LNCaP clone FGC (cell line): ENCODE results near the gene CIBAR2.

Experiments
- DNase-seq: peaks from one replicate; pipeline ENCODE4 v3.0.0-alpha.2; 2011; ENCODE audit warnings: low read depth
- H3K4me3 ChIP-seq: 2 replicates; pipeline ENCODE4 v1.5.1; 2011; ENCODE audit warnings: mild to moderate bottlenecking, low read depth, low read length, control low read depth
- TF ChIP-seq, protein P1 (sequence below): IDR thresholded peaks from 2 replicates; pipeline ENCODE4 v1.5.1; 2012; ENCODE audit warnings: mild to moderate bottlenecking; ENCODE audit not compliant: control insufficient read depth, insufficient read depth; ENCODE audit errors: extremely low read depth

Gene CIBAR2

DNA sequence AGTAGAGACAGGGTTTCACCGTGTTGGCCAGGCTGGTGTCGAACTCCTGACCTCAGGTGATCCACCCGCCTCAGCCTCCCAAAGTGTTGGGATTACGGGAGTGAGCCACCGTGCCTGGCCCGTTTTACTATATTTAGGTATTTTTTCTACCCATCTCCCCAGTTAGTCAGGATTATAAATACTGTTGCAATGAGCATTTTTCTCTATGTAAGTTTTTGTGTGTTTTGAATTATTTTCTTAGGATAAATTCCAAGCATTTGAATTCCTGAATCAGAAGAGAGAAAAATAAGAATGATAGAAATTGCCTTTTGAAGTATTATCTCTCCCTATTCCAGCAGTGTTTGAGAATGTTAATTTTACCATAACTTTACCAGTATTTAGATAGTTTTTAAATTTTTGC is 48.1 kb downstream of the CIBAR2 start:
- H3K4me3 ChIP-seq: no peak overlapping the region
- TF ChIP-seq, protein P1, sequence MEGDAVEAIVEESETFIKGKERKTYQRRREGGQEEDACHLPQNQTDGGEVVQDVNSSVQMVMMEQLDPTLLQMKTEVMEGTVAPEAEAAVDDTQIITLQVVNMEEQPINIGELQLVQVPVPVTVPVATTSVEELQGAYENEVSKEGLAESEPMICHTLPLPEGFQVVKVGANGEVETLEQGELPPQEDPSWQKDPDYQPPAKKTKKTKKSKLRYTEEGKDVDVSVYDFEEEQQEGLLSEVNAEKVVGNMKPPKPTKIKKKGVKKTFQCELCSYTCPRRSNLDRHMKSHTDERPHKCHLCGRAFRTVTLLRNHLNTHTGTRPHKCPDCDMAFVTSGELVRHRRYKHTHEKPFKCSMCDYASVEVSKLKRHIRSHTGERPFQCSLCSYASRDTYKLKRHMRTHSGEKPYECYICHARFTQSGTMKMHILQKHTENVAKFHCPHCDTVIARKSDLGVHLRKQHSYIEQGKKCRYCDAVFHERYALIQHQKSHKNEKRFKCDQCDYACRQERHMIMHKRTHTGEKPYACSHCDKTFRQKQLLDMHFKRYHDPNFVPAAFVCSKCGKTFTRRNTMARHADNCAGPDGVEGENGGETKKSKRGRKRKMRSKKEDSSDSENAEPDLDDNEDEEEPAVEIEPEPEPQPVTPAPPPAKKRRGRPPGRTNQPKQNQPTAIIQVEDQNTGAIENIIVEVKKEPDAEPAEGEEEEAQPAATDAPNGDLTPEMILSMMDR: no peak
- DNase-seq: no peak

DNA sequence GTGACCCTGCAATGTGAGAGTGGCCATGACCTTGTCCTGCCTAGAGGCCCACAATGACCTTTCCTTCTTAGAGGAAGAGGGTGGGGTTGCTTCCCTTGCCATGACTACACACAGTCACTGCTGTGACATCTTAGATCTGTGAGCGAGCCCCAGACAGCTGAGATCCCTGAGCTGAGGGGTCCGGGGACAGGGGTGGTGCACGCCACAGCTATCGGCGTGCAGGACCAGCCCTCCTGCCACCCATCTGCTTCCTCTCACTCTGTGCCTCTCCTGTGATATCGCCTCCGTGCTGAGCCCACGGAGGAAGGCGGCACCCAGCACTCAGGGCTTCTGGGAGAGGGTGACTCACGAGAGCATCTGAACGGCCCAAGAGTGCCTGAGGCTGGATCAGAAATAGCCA is 49.4 kb downstream of the CIBAR2 start:
- H3K4me3 ChIP-seq: no peak overlapping the region
- TF ChIP-seq, protein P1: no peak
- no peak for DNase-seq

DNA sequence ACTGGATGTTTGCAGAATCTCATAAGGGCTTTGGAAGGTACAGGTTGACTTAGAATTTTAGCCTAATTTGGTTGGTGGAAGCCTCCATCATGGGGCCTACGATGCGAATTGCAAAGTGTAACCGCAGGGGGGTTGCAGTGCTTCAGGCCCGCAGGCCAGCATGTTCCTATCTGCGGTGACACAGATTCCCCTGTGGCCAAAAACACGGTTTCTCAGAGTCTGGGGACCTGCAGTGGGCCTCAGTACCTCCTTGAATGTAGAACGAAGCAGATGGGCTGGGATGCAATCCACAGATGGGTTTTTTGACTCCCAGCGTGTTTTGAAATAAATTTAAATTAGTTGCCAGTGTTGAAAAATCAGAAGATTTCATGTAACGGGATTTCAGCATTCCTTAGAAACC is 49.9 kb downstream of the CIBAR2 start:
- H3K4me3 ChIP-seq: no peak overlapping the region

DNA sequence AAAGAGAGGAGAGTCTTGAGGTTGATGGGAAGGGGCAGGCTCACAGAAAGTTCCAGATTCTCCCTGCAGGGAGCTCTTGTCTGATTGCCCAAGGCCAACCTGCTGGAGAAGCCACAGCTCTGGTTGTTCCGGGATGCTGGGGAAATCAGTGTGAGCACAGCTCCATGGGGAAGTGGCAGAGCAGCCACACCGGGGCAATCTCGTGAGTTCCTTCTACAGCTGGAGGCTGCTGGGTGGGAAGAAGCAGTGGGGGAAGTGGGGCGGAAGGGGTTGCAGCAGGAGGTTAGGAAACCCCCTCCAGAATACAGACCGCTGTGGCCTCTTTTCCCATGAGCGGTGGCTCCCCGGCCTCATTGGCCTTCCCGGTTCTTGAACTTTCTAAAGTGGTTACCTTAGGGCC is 50.7 kb downstream of the CIBAR2 start:
- H3K4me3 ChIP-seq: no peak overlapping the region
- DNase-seq: no peak
- TF ChIP-seq, protein P1: no peak

More for the DNA sequence above, 49.9 kb downstream of the CIBAR2 start:
- TF ChIP-seq, protein P1: no peak
- no peak for DNase-seq

DNA sequence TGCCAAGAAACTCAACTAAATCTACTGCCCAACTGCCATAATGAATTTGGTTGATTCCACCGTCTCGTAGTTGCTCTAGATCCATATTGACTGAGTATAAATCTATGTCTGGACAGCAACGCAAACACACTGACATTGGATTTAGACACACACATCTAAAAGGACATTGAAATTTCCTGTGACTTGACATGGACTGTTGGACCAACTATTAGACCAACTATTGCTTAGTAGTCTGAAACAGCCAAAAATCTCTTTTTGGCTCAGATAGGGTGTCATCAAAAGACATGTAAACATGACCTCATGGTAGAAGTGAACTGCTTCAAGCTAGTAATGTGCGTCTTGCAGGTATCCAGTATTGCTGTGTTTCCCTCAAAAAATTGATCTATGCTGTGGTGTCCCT is 53.4 kb downstream of the CIBAR2 start:
- TF ChIP-seq, protein P1: no peak
- no peak for DNase-seq
- H3K4me3 ChIP-seq: no peak overlapping the region

DNA sequence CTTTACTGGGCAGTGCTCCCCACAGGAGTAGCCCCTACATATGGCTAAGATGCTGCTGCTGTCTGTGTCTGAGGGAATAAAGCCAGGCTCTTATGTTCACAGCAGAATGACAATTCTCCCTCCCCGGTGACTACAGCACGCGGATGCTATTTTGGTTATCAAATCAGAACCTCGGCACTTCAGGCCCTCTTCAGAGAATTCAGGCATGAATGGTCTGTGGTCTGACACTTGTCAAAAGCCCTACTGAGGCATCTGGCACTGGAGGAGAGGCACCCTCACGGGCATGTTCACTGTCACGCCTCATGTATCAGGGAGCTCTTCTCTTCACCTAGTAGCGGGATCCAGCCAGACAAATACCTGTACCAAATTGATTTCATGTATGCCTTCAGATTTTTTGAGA is 54.3 kb downstream of the CIBAR2 start:
- TF ChIP-seq, protein P1: no peak
- DNase-seq: no peak
- H3K4me3 ChIP-seq: no peak overlapping the region

DNA sequence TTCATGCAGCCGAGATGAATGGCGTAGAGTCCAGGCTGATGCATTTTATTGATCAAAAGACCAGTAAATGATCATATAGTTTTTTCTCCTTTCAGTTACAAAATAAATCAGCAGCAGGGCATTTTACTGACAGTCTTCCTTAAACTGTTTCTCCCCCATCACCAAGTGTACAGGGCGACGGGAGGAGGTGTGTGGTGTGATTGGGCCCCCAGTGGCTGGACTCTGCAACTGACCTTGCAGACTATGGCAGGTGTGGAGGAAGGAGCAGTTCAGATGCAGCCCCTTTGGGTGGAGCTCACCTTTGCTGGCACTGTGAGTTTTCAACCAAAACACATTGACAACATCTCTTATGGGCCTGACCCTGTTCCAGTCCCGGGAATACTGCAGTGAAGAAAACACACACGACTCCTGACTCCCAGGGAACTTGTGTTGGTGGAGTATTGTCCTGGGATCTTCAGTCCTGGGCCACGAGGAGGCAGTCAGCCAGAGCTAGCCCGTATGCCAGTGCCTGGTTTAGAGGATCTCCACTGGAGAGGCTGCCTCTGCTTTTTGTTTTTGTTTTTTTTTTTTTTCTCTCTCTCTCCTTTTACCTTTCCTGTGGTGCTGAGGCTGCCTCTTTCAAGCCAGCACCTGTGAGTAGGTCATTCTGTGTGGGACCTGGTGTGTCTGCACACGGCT is 54.9 kb downstream of the CIBAR2 start:
- TF ChIP-seq, protein P1: 0 out of 2 replicates have a peak, but pooled peaks have one; percentile 19
- no peak overlapping the region for H3K4me3 ChIP-seq
- DNase-seq: no peak
